LHCN-M2 (cell line): ENCODE data around the gene C19orf73. TPM values are rescaled to one million over a fixed set of nuclear protein-coding genes. Genes with fewer than 3 reads are reported as not detected.

Source experiments
- DNase-seq: peaks from one replicate; pipeline ENCODE4 v3.0.0-alpha.2; 2012; ENCODE audit warnings: low read depth
- total RNA-seq: library from RNA; depleted of rRNA; stranded (reverse); fragments of >200 nt; gene quantifications from 2 replicates; pipeline ENCODE4 v1.2.3, GENCODE V29; 2014

The C19orf73 gene
- total RNA-seq, 1 experiment from 2014 or later = 3.1 TPM

- no peak for DNase-seq
Observed at GRCh38 chr19:49102303-49102702, 16.6 kb downstream of the C19orf73 start.

- DNase-seq = no peak
Observed at GRCh38 chr19:49101160-49101559, 17.8 kb downstream of the C19orf73 start.

GRCh38 chr19:49098795-49099194 lies 20.1 kb downstream of the C19orf73 start:
- no peak for DNase-seq

GRCh38 chr19:49097453-49098288 lies 21.3 kb downstream of the C19orf73 start:
- DNase-seq = peak; percentile 67

GRCh38 chr19:49094505-49095482 lies 24.1 kb downstream of the C19orf73 start:
- DNase-seq = peak; percentile 45

- DNase-seq = no peak
Observed at GRCh38 chr19:49092686-49093085, 26.3 kb downstream of the C19orf73 start.

- DNase-seq = no peak
Observed at GRCh38 chr19:49091391-49092038, 27.4 kb downstream of the C19orf73 start.

- no peak for DNase-seq
Observed at GRCh38 chr19:49086296-49086695, 32.6 kb downstream of the C19orf73 start.

GRCh38 chr19:49085868-49086232 lies 33.1 kb downstream of the C19orf73 start:
- no peak for DNase-seq

GRCh38 chr19:49085020-49085867 lies 33.7 kb downstream of the C19orf73 start, which contains the start of gene SNRNP70:
SNRNP70 (plus strand) TSS chr19:49085451; CDS start chr19:49086415, 964 bp downstream.
- peak; percentile 99 for DNase-seq

GRCh38 chr19:49084206-49085019 lies 34.5 kb downstream of the C19orf73 start:
- DNase-seq = no peak

- no peak for DNase-seq
Observed at GRCh38 chr19:49081273-49081672, 37.7 kb downstream of the C19orf73 start.

GRCh38 chr19:49080392-49080791 lies 38.6 kb downstream of the C19orf73 start:
- DNase-seq = no peak

GRCh38 chr19:49074869-49075268 lies 44.1 kb downstream of the C19orf73 start:
- peak; percentile 51 for DNase-seq

- no peak for DNase-seq
Observed at GRCh38 chr19:49073514-49074378, 45.2 kb downstream of the C19orf73 start.

GRCh38 chr19:49071860-49072547 lies 46.9 kb downstream of the C19orf73 start:
- no peak for DNase-seq

GRCh38 chr19:49070416-49070815 lies 48.5 kb downstream of the C19orf73 start:
- no peak for DNase-seq

- no peak for DNase-seq
Observed at GRCh38 chr19:49069026-49069425, 49.9 kb downstream of the C19orf73 start.
